GM12878 (cell line): ENCODE data around the gene ZNF684.
"Not testable (repeated sequence)": the region's sequence is repeated elsewhere in the genome, so short reads cannot be mapped to it uniquely, and the experiment has no call there.

Source experiments
- BHLHE40 ChIP-seq, 2 experiments: fragments of 450-650 bp in 1 of 2; IDR thresholded peaks; 2 replicates each; pipeline ENCODE4 v1.6.1; 2011 to 2017; ENCODE audit warnings: low read depth in 2 of 2, borderline replicate concordance in 1 of 2, improper control_type of control experiment in 1 of 2, low read length in 1 of 2, mild to moderate bottlenecking in 1 of 2
- CHD1 ChIP-seq: IDR thresholded peaks from 2 replicates; pipeline ENCODE4 v1.6.1; 2012; ENCODE audit warnings: low read depth, low read length, improper control_type of control experiment
- CREB1 ChIP-seq: IDR thresholded peaks from 2 replicates; pipeline ENCODE4 v1.6.1; 2012; ENCODE audit warnings: low read depth, mild to moderate bottlenecking, inconsistent platforms
- CTCF ChIP-seq, 3 experiments: IDR thresholded peaks in 2 of 3; conservative IDR thresholded peaks in 1 of 3; 2 replicates each; pipeline ENCODE4 v1.5.1; 2011; ENCODE audit warnings: low read depth in 3 of 3, low read length in 3 of 3, mild to moderate bottlenecking in 3 of 3, control low read depth in 2 of 3, moderate library complexity in 2 of 3, inconsistent platforms in 1 of 3, mixed read lengths in 1 of 3; ENCODE audit not compliant: control insufficient read depth in 2 of 3, insufficient read depth in 1 of 3; ENCODE audit errors: extremely low read depth in 1 of 3
- GATAD2B ChIP-seq: fragments of 450-650 bp; conservative IDR thresholded peaks from 2 replicates; pipeline ENCODE4 v1.6.1; 2017; ENCODE audit warnings: low read depth, mild to moderate bottlenecking, moderate library complexity
- KAT2A ChIP-seq: conservative IDR thresholded peaks from 2 replicates; pipeline ENCODE4 v1.6.1; 2011; ENCODE audit warnings: low read depth, low read length; ENCODE audit not compliant: control insufficient read depth
- PBX3 ChIP-seq: IDR thresholded peaks from 2 replicates; pipeline ENCODE4 v1.6.1; 2011; ENCODE audit warnings: mild to moderate bottlenecking, low read depth, low read length, moderate library complexity; ENCODE audit not compliant: insufficient replicate concordance
- PKNOX1 ChIP-seq: fragments of 450-650 bp; IDR thresholded peaks from 2 replicates; pipeline ENCODE4 v1.6.1; 2016; ENCODE audit warnings: mild to moderate bottlenecking
- SMC3 ChIP-seq: IDR thresholded peaks from 2 replicates; pipeline ENCODE4 v1.6.1; 2011; ENCODE audit warnings: low read length, improper control_type of control experiment, borderline replicate concordance
- SUPT20H ChIP-seq: IDR thresholded peaks from 2 replicates; pipeline ENCODE4 v1.6.1; 2011; ENCODE audit warnings: low read depth, mild to moderate bottlenecking, low read length, moderate library complexity, borderline replicate concordance; ENCODE audit not compliant: control insufficient read depth
- ZBED1 ChIP-seq: IDR thresholded peaks from 2 replicates; pipeline ENCODE4 v1.6.1; 2016; ENCODE audit warnings: borderline replicate concordance
- ZBTB40 ChIP-seq: fragments of 450-650 bp; IDR thresholded peaks from 2 replicates; pipeline ENCODE4 v1.6.1; 2016; ENCODE audit warnings: mild to moderate bottlenecking, moderate library complexity, borderline replicate concordance

GRCh38 chr1:40574805-40575204 lies 43.4 kb downstream of the ZNF684 start:
- TF ChIP-seq KAT2A; CREB1; PBX3; GATAD2B; SMC3; PKNOX1; CTCF (IDR thresholded peaks at IDR 0.05 in 2 of 3, conservative IDR thresholded peaks at IDR 0.05 in 1 of 3; ENCODE audit: control insufficient read depth in 2 of 3, extremely low read depth in 1 of 3, insufficient read depth in 1 of 3, low read depth in 3 of 3, low read length in 3 of 3); BHLHE40 (IDR thresholded peaks at IDR 0.05; ENCODE audit: borderline replicate concordance in 1 of 2, low read depth in 2 of 2, low read length in 1 of 2); SUPT20H; ZBTB40; CHD1; ZBED1: not testable (repeated sequence)
